HG03565 (cell line): ENCODE results near the gene GTF2A1L.

Experiments used
- ATAC-seq: cut with Tn5 transposase; IDR thresholded peaks from one replicate; pipeline ENCODE4 v1.9.1; 2021; ENCODE audit warnings: mild to moderate bottlenecking, moderate library complexity; ENCODE audit not compliant: unreplicated experiment

Gene GTF2A1L

GRCh38 chr2:48728295-48728694, 110.6 kb downstream of the GTF2A1L start:
- ATAC-seq: no peak

DNA sequence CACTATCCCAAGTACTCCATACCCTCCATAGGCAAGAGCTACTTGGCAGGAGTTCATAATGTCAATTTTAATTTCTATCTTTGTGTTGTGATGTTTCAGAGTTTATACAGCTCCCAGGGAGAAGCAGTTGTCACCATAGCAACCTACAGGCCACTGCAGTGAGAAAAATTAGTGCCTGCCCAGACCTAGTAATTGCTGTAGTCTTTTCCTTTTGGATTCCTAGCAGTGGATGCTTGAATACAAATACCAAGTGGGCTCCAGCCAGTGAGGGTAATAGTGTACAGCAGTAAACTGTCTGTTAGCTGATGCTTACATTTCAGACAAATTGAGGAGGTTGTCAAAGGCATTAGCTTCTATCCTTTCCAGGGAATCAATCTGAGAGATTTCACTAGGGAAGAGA, 111.2 kb downstream of the GTF2A1L start:
- ATAC-seq: no peak
